Stimulated activated memory B cell treated with anti-CD40 and anti-IgM and Interleukin-4, amounts not matched to agents 10 μg/mL and 1 μg/mL and 100 μg/mL, for 72 hours (primary cell): ENCODE measurements around the gene FAM193A.
"Not testable (repeated sequence)": the region's sequence is repeated elsewhere in the genome, so short reads cannot be mapped to it uniquely, and the experiment has no call there.

Experiments used
- ATAC-seq: fragments of 150-1000 bp; cut with Tn5 transposase; 2 replicates; pipeline ENCODE4 v1.10.0; 2021
- H3K27ac Mint-ChIP-seq: one replicate; pipeline ENCODE4 v1.8.0; 2022; ENCODE audit warnings: mild to moderate bottlenecking, mixed read lengths
- H3K27me3 Mint-ChIP-seq: one replicate; pipeline ENCODE4 v1.8.0; 2022; ENCODE audit warnings: mixed read lengths
- H3K36me3 Mint-ChIP-seq: one replicate; pipeline ENCODE4 v1.8.0; 2022; ENCODE audit warnings: mixed read lengths
- H3K4me1 Mint-ChIP-seq: one replicate; pipeline ENCODE4 v1.8.0; 2022; ENCODE audit warnings: mixed read lengths
- H3K4me3 Mint-ChIP-seq: one replicate; pipeline ENCODE4 v1.8.0; 2022; ENCODE audit warnings: mild to moderate bottlenecking, moderate library complexity, mixed read lengths
- H3K9me3 Mint-ChIP-seq: one replicate; pipeline ENCODE4 v1.8.0; 2022; ENCODE audit warnings: mixed read lengths

Gene FAM193A

DNA sequence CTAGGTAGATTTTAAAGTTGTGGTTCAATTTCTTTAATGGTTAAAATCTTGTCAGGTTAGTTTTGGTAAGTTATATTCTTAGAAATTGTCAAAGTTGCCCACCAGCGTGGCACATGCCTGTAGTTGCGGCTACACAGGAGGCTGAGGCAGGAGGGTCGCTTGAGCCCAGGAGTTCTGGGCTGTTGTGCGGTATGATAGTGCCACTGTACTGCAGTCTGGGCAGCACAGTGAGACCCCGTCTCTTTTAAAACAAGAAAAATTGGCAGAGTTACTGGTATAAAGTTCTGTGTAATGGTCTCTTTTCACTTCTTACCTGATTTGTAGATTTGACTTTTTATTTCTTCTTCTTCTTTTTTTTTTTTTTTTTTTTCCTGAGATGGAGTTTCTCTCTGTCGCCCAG is 64.4 kb downstream of the FAM193A start:
- ATAC-seq: no peak
- Mint-ChIP-seq H3K4me3 (peak overlapping the region; percentile 30), H3K4me1 (peaks cover 67% of the 10 kb centered on the region), H3K36me3 (peaks cover 37% of the 10 kb centered on the region), H3K27ac (peak overlapping the region; percentile 65), H3K9me3 (no peaks in the 10 kb centered on the region), H3K27me3 (no peaks in the 10 kb centered on the region)

DNA sequence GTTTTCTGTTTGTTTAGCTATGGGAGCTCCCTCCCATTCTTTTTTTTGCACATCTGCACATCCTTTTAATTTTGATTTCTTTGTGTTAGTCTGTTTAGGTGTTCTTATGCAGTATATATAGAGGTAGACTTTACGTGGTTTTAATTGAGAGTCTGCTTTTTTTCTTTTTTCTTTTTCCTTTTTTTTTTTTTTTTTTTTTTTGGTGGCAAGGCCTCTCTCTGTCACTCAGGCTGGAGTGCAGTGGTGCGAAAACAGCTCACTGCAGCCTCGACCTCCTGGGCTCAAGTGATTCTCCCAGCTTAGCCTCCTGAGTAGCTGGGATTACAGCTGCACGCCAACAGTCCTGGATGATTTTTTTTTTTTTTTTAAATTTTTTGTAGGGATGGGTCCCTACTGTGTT is 68.2 kb downstream of the FAM193A start:
- ATAC-seq: no peak
- peaks cover 42% of the 10 kb centered on the region for H3K4me1 Mint-ChIP-seq
- H3K9me3 Mint-ChIP-seq: no peaks in the 10 kb centered on the region
- H3K36me3 Mint-ChIP-seq: peaks cover 20% of the 10 kb centered on the region
- H3K27ac Mint-ChIP-seq: no peak overlapping the region
- H3K4me3 Mint-ChIP-seq: no peak overlapping the region
- H3K27me3 Mint-ChIP-seq: no peaks in the 10 kb centered on the region

DNA sequence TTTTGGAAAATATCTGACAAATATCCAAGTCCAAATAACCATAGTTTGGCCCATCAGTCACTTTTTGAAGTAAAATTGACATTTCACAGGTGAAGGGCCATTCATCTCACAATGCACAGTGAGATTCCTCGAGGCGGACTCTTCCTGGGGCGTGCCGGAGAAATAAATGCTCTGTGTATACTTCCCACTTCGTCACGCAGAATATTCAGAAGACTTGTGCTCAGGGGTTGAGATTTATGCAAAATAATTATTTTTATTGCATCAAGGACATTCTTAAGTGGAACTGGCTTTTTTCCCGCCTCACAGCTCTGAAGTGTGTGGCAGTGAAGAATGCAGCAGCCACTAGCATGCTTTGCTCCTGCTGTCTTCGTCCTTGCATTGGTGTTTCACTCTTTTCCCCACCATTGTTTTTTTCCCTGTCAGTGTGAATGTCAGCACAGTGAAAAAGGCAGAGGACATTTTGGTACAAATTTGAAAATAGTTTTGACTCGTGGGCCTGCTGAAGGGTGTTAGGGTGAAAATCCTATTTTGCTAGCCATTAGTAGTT is 70.6 kb downstream of the FAM193A start:
- H3K27me3 Mint-ChIP-seq: no peaks in the 10 kb centered on the region
- no peak overlapping the region for H3K4me3 Mint-ChIP-seq
- peaks cover 12% of the 10 kb centered on the region for H3K36me3 Mint-ChIP-seq
- H3K4me1 Mint-ChIP-seq: peaks cover 26% of the 10 kb centered on the region
- H3K27ac Mint-ChIP-seq: no peak overlapping the region
- H3K9me3 Mint-ChIP-seq: no peaks in the 10 kb centered on the region
- no peak for ATAC-seq

DNA sequence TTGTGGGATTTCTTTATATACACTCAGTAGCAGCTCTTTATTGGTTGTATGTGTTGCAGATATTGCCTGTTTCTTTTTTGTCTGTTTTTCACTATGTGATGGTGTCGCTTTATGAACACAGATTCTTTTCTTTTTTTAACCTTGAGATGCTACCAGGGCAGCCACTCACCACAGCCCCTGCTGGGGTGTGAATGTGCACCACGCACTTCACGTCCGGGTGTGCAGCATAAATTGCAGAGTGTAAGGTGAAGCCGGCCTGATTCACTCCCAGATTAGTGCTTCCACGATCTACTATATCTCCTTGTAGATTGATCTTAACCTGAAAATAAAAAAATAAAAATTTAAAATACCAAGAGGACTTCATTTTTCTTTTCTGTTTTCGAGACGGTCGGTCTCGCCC is 71.4 kb downstream of the FAM193A start:
- ATAC-seq: no peak
- Mint-ChIP-seq H3K4me1 (peaks cover 26% of the 10 kb centered on the region), H3K4me3 (no peak overlapping the region), H3K9me3 (no peaks in the 10 kb centered on the region), H3K27ac (no peak overlapping the region), H3K36me3 (peaks cover 12% of the 10 kb centered on the region), H3K27me3 (no peaks in the 10 kb centered on the region)

DNA sequence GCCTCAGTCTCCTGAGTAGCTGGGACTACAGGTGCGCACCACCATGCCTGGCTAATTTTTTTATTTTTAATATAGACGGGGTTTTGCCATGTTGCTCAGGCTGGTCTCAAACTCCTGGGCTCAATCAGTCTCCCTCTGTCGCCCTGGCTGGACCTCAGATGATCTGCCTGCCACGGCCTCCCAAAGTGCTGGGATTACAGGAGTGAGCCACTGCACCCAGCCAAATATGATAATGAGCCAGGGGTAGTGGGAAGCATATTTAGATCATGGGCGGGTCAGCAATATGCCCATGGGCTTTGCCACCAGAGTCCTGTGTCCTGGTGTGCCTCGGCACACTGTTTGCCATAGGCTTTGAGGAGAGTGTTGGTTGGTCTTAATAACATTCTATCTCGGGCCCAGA is 71.8 kb downstream of the FAM193A start:
- Mint-ChIP-seq H3K4me3 (no peak overlapping the region), H3K27ac (no peak overlapping the region), H3K4me1 (peaks cover 26% of the 10 kb centered on the region), H3K27me3 (no peaks in the 10 kb centered on the region), H3K36me3 (peaks cover 12% of the 10 kb centered on the region), H3K9me3 (no peaks in the 10 kb centered on the region)
- ATAC-seq: no peak

DNA sequence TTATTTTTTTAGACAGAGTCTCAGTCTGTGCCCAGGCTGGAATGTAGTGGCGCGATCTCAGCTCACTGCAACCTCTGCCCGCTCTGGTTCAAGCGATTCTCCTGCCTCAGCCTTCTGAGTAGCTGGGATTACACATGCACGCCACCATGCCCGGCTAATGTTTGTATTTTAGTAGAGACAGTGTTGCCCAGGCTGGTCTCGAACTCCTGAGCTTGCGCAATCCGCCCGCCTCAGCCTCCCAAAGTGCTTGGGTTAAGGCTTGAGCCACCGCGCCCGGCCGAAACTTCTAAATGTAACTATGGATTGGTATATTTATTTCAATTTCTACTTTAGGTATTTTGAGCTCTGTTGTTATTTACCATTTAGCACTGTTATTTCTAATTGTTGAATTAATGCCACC is 79.4 kb downstream of the FAM193A start:
- no peaks in the 10 kb centered on the region for H3K9me3 Mint-ChIP-seq
- H3K27me3 Mint-ChIP-seq: no peaks in the 10 kb centered on the region
- peaks cover 46% of the 10 kb centered on the region for H3K4me1 Mint-ChIP-seq
- H3K36me3 Mint-ChIP-seq: peaks cover 19% of the 10 kb centered on the region
- ATAC-seq: no peak
- no peak overlapping the region for H3K27ac Mint-ChIP-seq
- H3K4me3 Mint-ChIP-seq: no peak overlapping the region

DNA sequence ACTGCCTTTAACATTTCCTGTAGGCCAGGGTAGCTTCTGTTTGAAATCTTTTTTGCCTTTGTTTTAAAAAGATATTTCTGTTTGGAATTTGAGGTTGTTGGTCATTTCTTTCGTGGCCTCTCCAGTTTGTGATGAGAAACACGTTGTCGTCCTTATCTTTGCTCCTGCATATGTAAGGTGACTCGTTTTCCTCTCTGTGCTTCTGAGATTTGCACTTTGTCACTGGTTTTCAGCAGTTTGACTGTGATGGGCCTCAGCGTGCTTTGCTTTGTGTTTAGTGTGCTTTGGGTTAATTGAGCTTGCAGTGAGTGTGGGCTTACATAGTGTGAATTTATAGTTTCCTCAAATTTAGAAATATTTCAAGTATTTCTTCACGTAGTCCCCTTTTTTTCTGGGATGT is 81.5 kb downstream of the FAM193A start:
- peaks cover 62% of the 10 kb centered on the region for H3K4me1 Mint-ChIP-seq
- no peak overlapping the region for H3K27ac Mint-ChIP-seq
- H3K36me3 Mint-ChIP-seq: peaks cover 19% of the 10 kb centered on the region
- ATAC-seq: no peak
- no peaks in the 10 kb centered on the region for H3K27me3 Mint-ChIP-seq
- no peak overlapping the region for H3K4me3 Mint-ChIP-seq
- no peaks in the 10 kb centered on the region for H3K9me3 Mint-ChIP-seq

DNA sequence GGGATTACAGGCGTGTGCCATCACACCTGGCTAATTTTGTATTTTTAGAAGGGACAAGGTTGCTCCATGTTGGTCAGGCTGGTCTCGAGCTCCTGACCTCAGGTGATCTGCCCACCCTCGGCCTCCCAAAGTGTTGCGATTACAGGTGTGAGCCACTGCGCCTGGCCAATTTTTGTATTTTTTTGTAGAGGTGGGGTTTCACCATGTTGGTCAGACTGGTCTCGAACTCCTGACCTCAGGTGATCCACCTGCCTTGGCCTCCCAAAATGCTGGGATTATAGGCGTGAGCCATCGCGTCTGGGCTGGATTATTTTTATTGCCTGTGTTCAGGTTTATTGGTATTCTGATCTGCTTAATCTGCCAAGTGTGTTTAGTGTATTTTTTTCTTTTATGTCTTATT is 82.3 kb downstream of the FAM193A start:
- not testable (repeated sequence) for H3K9me3 Mint-ChIP-seq, H3K27ac Mint-ChIP-seq, ATAC-seq, H3K27me3 Mint-ChIP-seq, H3K4me3 Mint-ChIP-seq
- peaks cover 68% of the 10 kb centered on the region for H3K4me1 Mint-ChIP-seq
- peaks cover 19% of the 10 kb centered on the region for H3K36me3 Mint-ChIP-seq

DNA sequence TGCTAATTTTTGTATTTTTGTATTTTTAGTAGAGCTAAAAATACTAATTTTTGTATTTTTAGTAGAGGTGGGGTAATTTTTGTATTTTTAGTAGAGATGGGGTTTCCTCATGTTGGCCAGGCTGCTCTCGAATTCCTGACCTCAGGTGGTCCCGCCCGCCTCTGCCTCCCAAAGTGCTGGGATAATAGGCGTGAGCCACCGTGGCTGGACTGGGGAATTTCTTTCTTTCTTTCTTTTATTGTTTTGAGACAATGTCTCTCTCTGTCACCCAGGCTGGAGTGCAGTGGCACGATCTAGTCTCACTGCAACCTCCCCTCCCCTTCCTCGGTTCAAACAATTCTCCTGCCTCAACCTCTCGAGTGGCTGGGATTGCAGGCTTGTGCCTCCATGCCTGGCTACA is 83.0 kb downstream of the FAM193A start:
- Mint-ChIP-seq H3K27ac (no peak overlapping the region), H3K4me3 (no peak overlapping the region), H3K36me3 (peaks cover 19% of the 10 kb centered on the region), H3K27me3 (no peaks in the 10 kb centered on the region), H3K4me1 (peaks cover 61% of the 10 kb centered on the region), H3K9me3 (no peaks in the 10 kb centered on the region)
- no peak for ATAC-seq

DNA sequence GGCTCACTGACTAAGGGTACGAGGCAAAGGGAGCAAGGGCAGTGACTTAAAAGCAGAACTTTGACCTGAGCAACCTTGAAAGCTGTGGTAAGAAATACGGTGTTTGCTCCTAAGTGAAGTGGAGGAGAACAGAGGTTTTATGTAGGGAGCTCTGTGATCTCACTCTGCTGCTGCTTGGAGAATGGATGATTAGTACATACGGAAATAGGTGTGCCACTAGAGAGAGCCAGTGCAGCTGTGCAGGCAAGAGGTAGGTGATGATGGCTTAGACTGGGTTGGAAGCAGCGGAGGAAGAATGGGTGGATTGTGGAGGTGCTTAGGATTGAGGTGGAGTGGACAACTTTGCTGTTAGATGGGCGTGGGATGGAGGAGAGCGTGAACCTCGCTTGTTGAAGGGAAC is 85.0 kb downstream of the FAM193A start:
- ATAC-seq: no peak
- Mint-ChIP-seq H3K27ac (peak overlapping the region; percentile 2), H3K4me1 (peaks cover 50% of the 10 kb centered on the region), H3K9me3 (no peaks in the 10 kb centered on the region), H3K27me3 (no peaks in the 10 kb centered on the region), H3K4me3 (no peak overlapping the region), H3K36me3 (peaks cover 17% of the 10 kb centered on the region)

DNA sequence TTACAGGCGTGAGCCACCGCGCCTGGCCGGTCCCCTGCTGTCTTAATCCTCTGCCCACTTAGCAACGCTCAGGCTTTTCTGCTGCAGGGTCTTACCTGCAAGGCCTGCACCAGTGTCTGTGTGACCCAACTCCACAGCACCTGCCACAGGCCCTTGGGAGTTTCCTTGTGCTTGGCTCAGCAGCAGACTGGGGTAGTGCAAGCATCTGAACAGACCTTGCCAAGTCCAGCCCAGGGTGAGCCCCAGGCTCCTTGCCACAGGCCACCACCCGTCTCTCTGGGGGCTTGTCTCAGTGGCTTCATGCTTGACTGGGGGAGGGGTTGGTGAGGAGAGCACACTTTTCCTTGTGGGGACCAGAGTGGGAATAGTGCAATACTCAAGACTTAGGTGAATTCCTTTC is 87.0 kb downstream of the FAM193A start:
- H3K4me3 Mint-ChIP-seq: no peak overlapping the region
- no peaks in the 10 kb centered on the region for H3K9me3 Mint-ChIP-seq
- peaks cover 42% of the 10 kb centered on the region for H3K4me1 Mint-ChIP-seq
- ATAC-seq: no peak
- H3K27ac Mint-ChIP-seq: no peak overlapping the region
- no peaks in the 10 kb centered on the region for H3K27me3 Mint-ChIP-seq
- H3K36me3 Mint-ChIP-seq: peaks cover 26% of the 10 kb centered on the region

DNA sequence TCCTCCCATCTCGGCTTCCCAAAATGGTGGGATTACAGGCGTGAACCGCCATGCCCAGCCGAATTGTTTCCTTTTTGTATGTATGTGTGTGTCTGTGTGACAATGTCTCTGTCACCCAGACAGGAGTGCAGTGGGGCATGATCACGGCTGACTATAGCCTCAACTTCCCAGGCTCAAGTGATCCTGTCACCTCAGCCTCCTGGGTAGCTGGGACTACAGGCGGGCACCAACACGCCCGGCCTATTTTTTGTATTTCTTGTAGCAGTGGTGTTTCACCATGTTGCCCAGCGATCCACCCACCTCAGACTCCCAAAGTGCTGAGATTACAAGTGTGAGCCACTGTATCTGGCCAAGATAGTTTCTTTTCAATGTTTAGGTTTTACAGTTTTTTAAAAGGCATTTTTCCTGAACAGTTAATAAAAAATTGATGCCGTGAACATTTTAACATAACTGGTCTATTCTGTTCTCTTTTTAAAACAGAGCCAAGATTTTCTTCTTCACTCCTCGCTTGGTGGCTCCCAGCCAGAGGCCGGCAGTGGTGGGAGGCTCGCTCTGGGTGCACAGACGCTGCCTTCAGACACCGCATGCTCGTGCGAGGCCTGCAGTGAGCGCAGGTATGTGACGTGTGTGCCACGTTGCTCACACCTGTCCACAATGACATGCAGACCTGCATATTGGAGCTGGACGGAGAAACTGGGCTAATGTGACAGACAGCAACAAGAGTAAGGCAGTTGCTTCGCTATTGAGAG is 88.5 kb downstream of the FAM193A start:
- Mint-ChIP-seq H3K4me3 (no peak overlapping the region), H3K36me3 (peaks cover 20% of the 10 kb centered on the region), H3K27ac (no peak overlapping the region), H3K9me3 (no peaks in the 10 kb centered on the region), H3K27me3 (no peaks in the 10 kb centered on the region), H3K4me1 (peaks cover 31% of the 10 kb centered on the region)
- ATAC-seq: no peak

DNA sequence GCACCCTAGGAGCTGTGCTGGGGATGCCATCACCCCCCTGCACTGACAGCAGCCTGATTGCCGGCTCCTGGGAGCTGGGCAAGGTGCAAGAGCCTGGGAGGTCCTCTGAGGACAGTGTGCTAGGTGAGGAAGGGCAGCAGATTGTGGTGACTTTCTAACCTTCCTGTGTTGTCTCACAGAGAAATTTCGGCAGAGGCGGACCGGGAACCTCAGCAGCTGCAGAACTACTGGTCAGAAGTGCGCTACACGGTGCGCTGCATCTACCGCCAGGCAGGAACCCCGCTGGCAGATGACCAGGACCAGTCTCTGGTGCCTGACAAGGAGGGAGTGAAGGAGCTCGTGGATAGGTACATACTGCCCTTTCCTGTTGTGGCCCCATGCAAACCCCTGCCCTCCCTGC is 89.8 kb downstream of the FAM193A start:
- no peak for ATAC-seq
- H3K27me3 Mint-ChIP-seq: no peaks in the 10 kb centered on the region
- H3K27ac Mint-ChIP-seq: no peak overlapping the region
- no peaks in the 10 kb centered on the region for H3K9me3 Mint-ChIP-seq
- H3K36me3 Mint-ChIP-seq: peaks cover 24% of the 10 kb centered on the region
- no peak overlapping the region for H3K4me3 Mint-ChIP-seq
- peaks cover 19% of the 10 kb centered on the region for H3K4me1 Mint-ChIP-seq

DNA sequence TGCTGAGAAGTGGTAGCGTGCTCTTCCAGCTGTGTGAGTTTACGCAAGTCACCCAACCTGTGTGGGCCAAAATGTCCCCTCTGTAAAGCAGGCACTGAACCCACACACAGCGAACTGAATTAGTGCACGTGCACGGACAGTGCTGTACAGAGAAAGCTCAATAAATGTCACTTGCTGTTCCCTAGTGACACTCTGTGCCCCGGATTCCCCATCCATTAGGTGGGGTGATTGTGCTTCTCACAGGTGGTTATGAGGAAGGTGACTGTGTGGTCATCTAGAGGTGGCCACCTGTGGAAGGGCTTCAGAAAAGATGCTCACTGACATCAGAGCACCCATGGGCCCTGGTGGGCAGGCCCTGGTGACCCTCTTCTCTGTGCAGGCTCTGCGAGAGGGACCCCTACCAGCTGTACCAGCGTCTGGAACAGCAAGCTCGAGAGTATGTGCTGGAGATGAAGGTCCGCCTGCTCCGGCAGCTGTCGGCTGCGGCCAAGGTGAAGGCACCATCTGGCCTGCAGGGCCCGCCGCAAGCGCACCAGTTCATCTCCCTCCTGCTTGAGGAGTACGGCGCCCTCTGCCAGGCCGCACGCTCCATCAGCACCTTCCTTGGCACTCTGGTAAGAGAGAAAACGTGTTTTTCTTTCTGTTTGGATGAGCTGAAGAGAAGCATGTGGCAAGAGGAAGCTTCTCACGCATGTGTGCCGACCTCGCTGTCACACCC is 94.3 kb downstream of the FAM193A start:
- Mint-ChIP-seq H3K4me3 (no peak overlapping the region), H3K4me1 (no peaks in the 10 kb centered on the region), H3K27me3 (no peaks in the 10 kb centered on the region), H3K36me3 (peaks cover 39% of the 10 kb centered on the region), H3K27ac (no peak overlapping the region), H3K9me3 (no peaks in the 10 kb centered on the region)
- ATAC-seq: no peak

DNA sequence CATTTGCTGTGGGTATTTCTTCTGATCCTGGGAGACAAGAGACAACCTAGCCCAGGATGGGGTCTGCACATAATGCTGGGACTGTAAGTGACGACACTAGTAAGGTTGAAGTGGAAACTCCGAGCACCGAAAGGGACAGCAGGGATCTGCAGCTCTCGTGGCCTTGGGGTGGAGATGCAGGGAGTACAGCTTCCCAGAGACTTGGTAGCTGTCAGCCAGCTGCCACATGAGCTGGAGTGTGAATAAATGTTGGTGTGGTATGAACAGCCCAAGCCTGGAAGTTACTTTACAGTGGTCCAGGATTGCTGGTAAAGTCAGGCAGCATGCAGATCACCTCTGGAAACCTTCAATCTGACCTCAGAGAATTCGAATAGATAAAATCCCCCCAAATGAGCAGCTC is 97.6 kb downstream of the FAM193A start:
- H3K27ac Mint-ChIP-seq: no peak overlapping the region
- no peak overlapping the region for H3K4me3 Mint-ChIP-seq
- no peaks in the 10 kb centered on the region for H3K4me1 Mint-ChIP-seq
- H3K9me3 Mint-ChIP-seq: no peaks in the 10 kb centered on the region
- no peak for ATAC-seq
- no peaks in the 10 kb centered on the region for H3K27me3 Mint-ChIP-seq
- H3K36me3 Mint-ChIP-seq: peaks cover 35% of the 10 kb centered on the region

DNA sequence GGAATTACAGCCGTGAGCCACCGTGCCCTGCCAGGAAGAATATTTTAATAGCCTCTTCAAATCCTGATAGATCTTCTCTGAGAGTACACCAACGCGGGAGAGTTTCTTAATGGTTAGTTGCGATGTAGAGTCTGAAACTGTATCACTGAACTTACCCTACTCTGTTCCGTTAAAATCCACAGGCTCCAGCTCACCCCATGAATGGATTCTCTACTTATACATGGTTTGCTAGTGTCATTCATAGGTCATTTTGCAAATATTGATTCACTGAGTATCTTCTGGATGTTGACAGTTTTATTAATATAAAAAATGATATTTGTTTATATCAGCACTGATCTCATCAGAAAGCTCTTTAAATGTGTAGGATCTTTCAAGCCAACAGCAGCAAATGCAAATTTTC is 99.9 kb downstream of the FAM193A start:
- Mint-ChIP-seq H3K36me3 (peaks cover 31% of the 10 kb centered on the region), H3K4me3 (no peak overlapping the region), H3K4me1 (no peaks in the 10 kb centered on the region)

More for the DNA sequence above, 99.9 kb downstream of the FAM193A start:
- no peak overlapping the region for H3K27ac Mint-ChIP-seq
- H3K9me3 Mint-ChIP-seq: no peaks in the 10 kb centered on the region
- no peak for ATAC-seq
- H3K27me3 Mint-ChIP-seq: no peaks in the 10 kb centered on the region
